GM23338 (cell line): ENCODE measurements around the gene SMIM35. TPM values are rescaled to one million over a fixed set of nuclear protein-coding genes. Genes with fewer than 3 reads are reported as not detected.

Experiments used
- ATAC-seq: fragments of 200-7000 bp; cut with Tn5 transposase; 3 replicates; pipeline ENCODE4 v1.9.1; 2020
- DNase-seq: peaks from one replicate; pipeline ENCODE4 v3.0.0-alpha.2; 2015; ENCODE audit warnings: low spot score
- H2AFZ ChIP-seq: fragments of 200-600 bp; sonication (generic); 2 replicates; pipeline ENCODE4 v1.8.0; 2016; ENCODE audit warnings: antibody characterized with exemption, mild to moderate bottlenecking, moderate library complexity
- H3F3A ChIP-seq: fragments of 200-600 bp; sonication (generic); replicated peaks from 2 replicates; pipeline ENCODE4 v1.8.0; 2017; ENCODE audit warnings: antibody characterized with exemption, mixed run types, low read depth
- H3K27ac ChIP-seq: fragments of 200-600 bp; sonication (generic); 2 replicates; pipeline ENCODE4 v1.6.1; 2016; ENCODE audit warnings: low read depth
- H3K27me3 ChIP-seq: fragments of 200-600 bp; sonication (generic); 2 replicates; pipeline ENCODE4 v1.8.0; 2016; ENCODE audit warnings: mild to moderate bottlenecking, mixed run types, moderate library complexity; ENCODE audit not compliant: insufficient read depth
- H3K36me3 ChIP-seq: fragments of 200-600 bp; sonication (generic); 2 replicates; pipeline ENCODE4 v1.8.0; 2016; ENCODE audit warnings: mild to moderate bottlenecking; ENCODE audit not compliant: insufficient read depth
- H3K4me1 ChIP-seq: fragments of 200-600 bp; sonication (generic); 2 replicates; pipeline ENCODE4 v1.8.0; 2016; ENCODE audit warnings: mild to moderate bottlenecking, moderate library complexity; ENCODE audit not compliant: insufficient read depth
- H3K4me2 ChIP-seq: fragments of 200-600 bp; sonication (generic); 2 replicates; pipeline ENCODE4 v1.7.1; 2017; ENCODE audit warnings: mixed run types
- H3K4me3 ChIP-seq: fragments of 200-600 bp; sonication (generic); 2 replicates; pipeline ENCODE4 v1.6.1; 2016; ENCODE audit warnings: mixed run types
- H3K79me2 ChIP-seq: fragments of 200-600 bp; sonication (generic); replicated peaks from 2 replicates; pipeline ENCODE4 v1.8.0; 2017; ENCODE audit warnings: mild to moderate bottlenecking; ENCODE audit not compliant: insufficient read depth
- H3K9me2 ChIP-seq: fragments of 200-600 bp; sonication (generic); 2 replicates; pipeline ENCODE4 v1.8.0; 2017; ENCODE audit not compliant: insufficient read depth
- H4K20me1 ChIP-seq: fragments of 200-600 bp; sonication (generic); replicated peaks from 2 replicates; pipeline ENCODE4 v1.8.0; 2017; ENCODE audit warnings: mild to moderate bottlenecking; ENCODE audit not compliant: insufficient read depth
- H3K27ac Mint-ChIP-seq: 2 replicates; pipeline ENCODE4 v1.8.0; 2020; ENCODE audit warnings: inconsistent platforms, mild to moderate bottlenecking, moderate library complexity, mixed read lengths
- H3K27me3 Mint-ChIP-seq: 3 replicates; pipeline ENCODE4 v1.8.0; 2022; ENCODE audit warnings: low read depth, mild to moderate bottlenecking, moderate library complexity, mixed read lengths, inconsistent platforms; ENCODE audit not compliant: insufficient read depth, poor library complexity
- H3K36me3 Mint-ChIP-seq: 3 replicates; pipeline ENCODE4 v1.8.0; 2021; ENCODE audit warnings: low read depth, mild to moderate bottlenecking, inconsistent platforms, moderate library complexity, mixed read lengths
- H3K4me1 Mint-ChIP-seq: 3 replicates; pipeline ENCODE4 v1.8.0; 2020; ENCODE audit warnings: mild to moderate bottlenecking, inconsistent platforms, mixed read lengths
- H3K4me3 Mint-ChIP-seq: 3 replicates; pipeline ENCODE4 v1.8.0; 2021; ENCODE audit warnings: moderate library complexity, mild to moderate bottlenecking, inconsistent platforms, mixed read lengths
- H3K9me3 Mint-ChIP-seq: 3 replicates; pipeline ENCODE4 v1.8.0; 2020; ENCODE audit warnings: moderate library complexity, mild to moderate bottlenecking, inconsistent platforms, mixed read lengths
- CREB1 ChIP-seq: fragments of 250-450 bp; sonication (Bioruptor Pico); IDR thresholded peaks from 2 replicates; pipeline ENCODE4 v1.5.0; 2020; ENCODE audit warnings: low read depth, mild to moderate bottlenecking, moderate library complexity
- CTCF ChIP-seq, 2 experiments: fragments of 200-600 bp in 1 of 2; sonication (generic) in 1 of 2; conservative IDR thresholded peaks; 2 replicates each; pipeline versions ENCODE4 v1.5.1 to v1.6.1; 2016 to 2017; ENCODE audit warnings: antibody characterized with exemption in 2 of 2, low read depth in 2 of 2, mild to moderate bottlenecking in 2 of 2, moderate library complexity in 1 of 2
- ETS1 ChIP-seq: IDR thresholded peaks from 2 replicates; pipeline ENCODE4 v1.6.1; 2016; ENCODE audit warnings: antibody characterized with exemption
- EZH2 ChIP-seq: fragments of 200-600 bp; sonication (generic); IDR thresholded peaks from one replicate; pipeline ENCODE4 v1.8.0; 2017; ENCODE audit warnings: antibody characterized with exemption, mild to moderate bottlenecking, low read depth; ENCODE audit not compliant: unreplicated experiment
- EZH2phosphoT487 ChIP-seq: fragments of 200-600 bp; sonication (generic); IDR thresholded peaks from one replicate; pipeline ENCODE4 v1.8.1; 2018; ENCODE audit warnings: antibody characterized with exemption; ENCODE audit not compliant: unreplicated experiment
- JUNB ChIP-seq: IDR thresholded peaks from one replicate; pipeline ENCODE4 v1.6.1; 2016; ENCODE audit warnings: antibody characterized with exemption; ENCODE audit not compliant: unreplicated experiment
- POLR2AphosphoS5 ChIP-seq: IDR thresholded peaks from 2 replicates; pipeline ENCODE4 v1.6.1; 2016; ENCODE audit warnings: antibody characterized with exemption, low read depth
- REST ChIP-seq: IDR thresholded peaks from one replicate; pipeline ENCODE4 v1.6.1; 2018; ENCODE audit warnings: antibody characterized with exemption; ENCODE audit not compliant: unreplicated experiment
- ZNF331 ChIP-seq: fragments of 250-450 bp; sonication (Bioruptor Pico); IDR thresholded peaks from 2 replicates; pipeline ENCODE4 v1.5.0; 2020; ENCODE audit warnings: low read depth, mild to moderate bottlenecking, moderate library complexity
- ZNF462 ChIP-seq: fragments of 250-450 bp; sonication (Bioruptor Pico); IDR thresholded peaks from 2 replicates; pipeline ENCODE4 v1.5.0; 2020; ENCODE audit warnings: mild to moderate bottlenecking, moderate library complexity
- polyA plus RNA-seq: library from polyadenylated mRNA; unstranded; fragments of >200 nt; fragmentation: Nextera tagmentation; extraction: Ambion mirVana; gene quantifications from 2 replicates; pipeline ENCODE4 v1.2.1, GENCODE V29; 2016
- total RNA-seq: library from RNA; depleted of rRNA; stranded (reverse); fragments of >200 nt; shearing (Covaris generic); gene quantifications from 2 replicates; pipeline ENCODE4 v1.2.3, GENCODE V29; 2014

SMIM35 gene
- total and polyA plus RNA-seq, 2 experiments from 2014 or later, result not detected

GRCh38 chr11:118073554-118073953 lies 13.2 kb downstream of the SMIM35 start (continued):
- TF ChIP-seq REST (no peak), JUNB (no peak), EZH2phosphoT487 (no peak), ETS1 (no peak), CREB1 (no peak), CTCF (conservative IDR thresholded peaks at IDR 0.05; ENCODE audit: low read depth in 2 of 2) (no peak), ZNF331 (CRISPR knock-in tag) (no peak), POLR2AphosphoS5 (no peak), EZH2 (no peak)

- no peaks in the 10 kb centered on the region; the same call in 2 of the 3 replicates for H3K9me3 Mint-ChIP-seq
- H3K9me2 ChIP-seq, result no peaks in the 10 kb centered on the region
- no peaks in the 10 kb centered on the region for H3K36me3 Mint-ChIP-seq
- DNase-seq (peak; percentile 27), ATAC-seq (peak; percentile 55)
- peaks cover 10% of the 10 kb centered on the region for H3K27me3 Mint-ChIP-seq
- H3K27ac ChIP-seq, result no peak overlapping the region
- no peaks in the 10 kb centered on the region; the same call in 1 of the 2 replicates for H3K4me1 ChIP-seq
- no peak overlapping the region for H3K4me3 ChIP-seq
- no peak overlapping the region for H3K4me3 Mint-ChIP-seq
- H3K27ac Mint-ChIP-seq, result no peak overlapping the region
- H3K4me1 Mint-ChIP-seq, result peaks cover 6% of the 10 kb centered on the region
- no peaks in the 10 kb centered on the region for H3F3A ChIP-seq
- no peak overlapping the region for H3K4me2 ChIP-seq
- no peak overlapping the region for H2AFZ ChIP-seq
- H4K20me1 ChIP-seq, result no peaks in the 10 kb centered on the region
- no peaks in the 10 kb centered on the region for H3K79me2 ChIP-seq
- H3K27me3 ChIP-seq, result no peaks in the 10 kb centered on the region
- H3K36me3 ChIP-seq, result no peaks in the 10 kb centered on the region
- TF ChIP-seq ZNF462, result no peak
Observed at GRCh38 chr11:118071416-118072030, 15.2 kb downstream of the SMIM35 start.
